ENCODE data around the gene GNB1. TPM values are rescaled to one million over a fixed set of nuclear protein-coding genes. Genes with fewer than 3 reads are reported as not detected.

Gene GNB1
- total and polyA plus RNA-seq, 10 of the 15 experiments (the other 5 are each of a cell fraction or from before 2014, with no cell fraction given), result 23.0 to 392 (median 93.9) TPM

GRCh38 chr1:1759456-1760344 is 131.2 kb downstream of the GNB1 start:
- DNase-seq (ENCODE audit: low read depth, low spot score) (no peak), FAIRE-seq (no peak), ATAC-seq (no peak)
- ChIA-PET POLR2A (no interaction called here), RAD21 (ENCODE audit: unreplicated experiment) (no interaction called here), CTCF (no interaction called here), SMC1A (ENCODE audit: uncharacterized antibody, unreplicated experiment) (no interaction called here)
- Histone ChIP-seq H3K9ac (ENCODE audit: control insufficient read depth, insufficient read depth, low read length) (no peak overlapping the region), H3K4me1 (ENCODE audit: control insufficient read depth, insufficient read depth, low read length) (no peaks in the 10 kb centered on the region), H4K20me1 (ENCODE audit: control insufficient read depth, insufficient read depth) (no peaks in the 10 kb centered on the region), H3K9me3 (replicated peaks; ENCODE audit: control insufficient read depth, insufficient read depth, low read length) (no peaks in the 10 kb centered on the region), H3K27ac (ENCODE audit: control insufficient read depth, insufficient read depth) (no peak overlapping the region), H3K4me3 (no peak overlapping the region), H3K4me2 (ENCODE audit: control insufficient read depth, insufficient read depth) (no peak overlapping the region), H3K27me3 (replicated peaks in 1 of 2; ENCODE audit: control insufficient read depth in 2 of 2, insufficient read depth in 2 of 2, low read length in 1 of 2) (no peaks in the 10 kb centered on the region), H2AFZ (ENCODE audit: control insufficient read depth, low read depth, low read length) (no peak overlapping the region), H3K36me3 (ENCODE audit: control insufficient read depth in 2 of 2, insufficient read depth in 2 of 2, low read length in 1 of 2) (peaks cover 23 to 52% of the 10 kb centered on the region in 2 experiments), H3K79me2 (ENCODE audit: control insufficient read depth, insufficient read depth, low read length) (no peaks in the 10 kb centered on the region; the same call in 1 of the 2 replicates)
- intact Hi-C loops (cut with micrococcal nuclease; ENCODE audit: unreplicated experiment), result no loop called here
- 89% methylated on average over 37 of the region's 37 CpGs for WGBS (ENCODE audit: insufficient coverage, insufficient replicate concordance, low lambda C conversion rate, missing lambda C conversion rate)
- in situ Hi-C loops (cut with MboI), result no loop called here
- no TSS peak for BruUV-seq (replicated peaks)
- TF ChIP-seq SMC3 (IDR thresholded peaks at IDR 0.05; ENCODE audit: borderline replicate concordance, low read length) (no peak), RB1 (IDR thresholded peaks at IDR 0.05; ENCODE audit: borderline replicate concordance) (no peak), SMAD5 (IDR thresholded peaks at IDR 0.05; ENCODE audit: low read depth) (no peak), CHD2 (IDR thresholded peaks at IDR 0.05; ENCODE audit: borderline replicate concordance, low read depth, low read length) (no peak), ZSCAN29 (IDR thresholded peaks at IDR 0.05) (no peak), CHD1 (IDR thresholded peaks at IDR 0.05; ENCODE audit: low read depth, low read length) (no peak), CREM (IDR thresholded peaks at IDR 0.05; ENCODE audit: low read depth) (no peak), ATF2 (IDR thresholded peaks at IDR 0.05; ENCODE audit: low read length) (no peak), IRF3 (IDR thresholded peaks at IDR 0.05) (no peak), ZBTB33 (IDR thresholded peaks at IDR 0.05) (no peak), SIX5 (IDR thresholded peaks at IDR 0.05; ENCODE audit: low read depth, low read length, severe bottlenecking) (no peak), TARDBP (IDR thresholded peaks at IDR 0.05; ENCODE audit: borderline replicate concordance) (no peak), IKZF2 (IDR thresholded peaks at IDR 0.05) (no peak), BCL3 (IDR thresholded peaks at IDR 0.05; ENCODE audit: borderline replicate concordance, insufficient read depth, low read depth, low read length, poor library complexity, severe bottlenecking) (no peak), ZZZ3 (IDR thresholded peaks at IDR 0.05; ENCODE audit: control insufficient read depth, insufficient read length, low read depth) (no peak), PKNOX1 (IDR thresholded peaks at IDR 0.05) (no peak)

All from GM12878 (cell line).